HEK293 (cell line): ENCODE data around the gene MOK.

Experiments
- BCL11A ChIP-seq: fragments of 450-650 bp; formaldehyde crosslinking; IDR thresholded peaks from 2 replicates; pipeline ENCODE4 v1.5.1; 2016; ENCODE audit warnings: low read depth, missing biosample characterization, missing genetic modification characterization
- GLIS2 ChIP-seq: fragments of 450-650 bp; formaldehyde crosslinking; IDR thresholded peaks from 2 replicates; pipeline ENCODE4 v1.5.1; 2016; ENCODE audit warnings: missing biosample characterization, missing genetic modification characterization
- IKZF3 ChIP-seq: fragments of 450-650 bp; IDR thresholded peaks from 2 replicates; pipeline ENCODE4 v1.5.0; 2018; ENCODE audit warnings: missing biosample characterization, mild to moderate bottlenecking, missing genetic modification characterization, moderate library complexity
- KLF16 ChIP-seq: fragments of 450-650 bp; formaldehyde crosslinking; IDR thresholded peaks from 2 replicates; pipeline ENCODE4 v1.5.1; 2017; ENCODE audit warnings: missing biosample characterization, missing genetic modification characterization
- KLF7 ChIP-seq: fragments of 450-650 bp; formaldehyde crosslinking; IDR thresholded peaks from 2 replicates; pipeline ENCODE4 v1.5.1; 2016; ENCODE audit warnings: missing biosample characterization, missing genetic modification characterization, borderline replicate concordance
- KLF8 ChIP-seq: fragments of 450-650 bp; formaldehyde crosslinking; IDR thresholded peaks from 2 replicates; pipeline ENCODE4 v1.5.1; 2016; ENCODE audit warnings: missing biosample characterization, missing genetic modification characterization
- KLF9 ChIP-seq: fragments of 450-650 bp; formaldehyde crosslinking; IDR thresholded peaks from 2 replicates; pipeline ENCODE4 v1.5.1; 2016; ENCODE audit warnings: missing biosample characterization, missing genetic modification characterization, low read depth
- OSR2 ChIP-seq: fragments of 450-650 bp; formaldehyde crosslinking; IDR thresholded peaks from 2 replicates; pipeline ENCODE4 v1.5.1; 2016; ENCODE audit warnings: missing biosample characterization, missing genetic modification characterization
- OVOL3 ChIP-seq: fragments of 450-650 bp; formaldehyde crosslinking; IDR thresholded peaks from 2 replicates; pipeline ENCODE4 v1.5.1; 2016; ENCODE audit warnings: missing biosample characterization, missing genetic modification characterization
- WT1 ChIP-seq: fragments of 450-650 bp; formaldehyde crosslinking; IDR thresholded peaks from 2 replicates; pipeline ENCODE4 v1.5.1; 2016; ENCODE audit warnings: missing biosample characterization, missing genetic modification characterization
- ZBTB44 ChIP-seq: fragments of 450-650 bp; IDR thresholded peaks from 2 replicates; pipeline ENCODE4 v1.5.1; 2018; ENCODE audit warnings: missing biosample characterization, mild to moderate bottlenecking, missing genetic modification characterization
- ZEB2 ChIP-seq: fragments of 450-650 bp; formaldehyde crosslinking; IDR thresholded peaks from 2 replicates; pipeline ENCODE4 v1.5.1; 2016; ENCODE audit warnings: missing biosample characterization, missing genetic modification characterization
- ZNF146 ChIP-seq: fragments of 450-650 bp; formaldehyde crosslinking; IDR thresholded peaks from 2 replicates; pipeline ENCODE4 v1.5.1; 2016; ENCODE audit warnings: missing biosample characterization, missing genetic modification characterization
- ZNF280D ChIP-seq: fragments of 450-650 bp; formaldehyde crosslinking; IDR thresholded peaks from 2 replicates; pipeline ENCODE4 v1.5.1; 2016; ENCODE audit warnings: missing biosample characterization, missing genetic modification characterization
- ZNF311 ChIP-seq: fragments of 450-650 bp; formaldehyde crosslinking; IDR thresholded peaks from 2 replicates; pipeline ENCODE4 v1.5.1; 2017; ENCODE audit warnings: missing biosample characterization, missing genetic modification characterization, borderline replicate concordance
- ZNF433 ChIP-seq: fragments of 450-650 bp; formaldehyde crosslinking; IDR thresholded peaks from 2 replicates; pipeline ENCODE4 v1.5.1; 2016; ENCODE audit warnings: missing biosample characterization, missing genetic modification characterization, low read depth
- ZNF596 ChIP-seq: fragments of 450-650 bp; IDR thresholded peaks from 2 replicates; pipeline ENCODE4 v1.5.0; 2018; ENCODE audit warnings: missing biosample characterization, mild to moderate bottlenecking, missing genetic modification characterization, moderate library complexity
- ZNF600 ChIP-seq: fragments of 450-650 bp; formaldehyde crosslinking; IDR thresholded peaks from 2 replicates; pipeline ENCODE4 v1.5.1; 2016; ENCODE audit warnings: missing biosample characterization, missing genetic modification characterization
- ZNF629 ChIP-seq: fragments of 450-650 bp; formaldehyde crosslinking; IDR thresholded peaks from 2 replicates; pipeline ENCODE4 v1.5.1; 2017; ENCODE audit warnings: missing biosample characterization, missing genetic modification characterization
- ZNF747 ChIP-seq: fragments of 450-650 bp; formaldehyde crosslinking; IDR thresholded peaks from 2 replicates; pipeline ENCODE4 v1.5.1; 2016; ENCODE audit warnings: missing biosample characterization, missing genetic modification characterization
- TF ChIP-seq, protein P1 (sequence below): fragments of 450-650 bp; formaldehyde crosslinking; IDR thresholded peaks from 2 replicates; pipeline ENCODE4 v1.5.1; 2016; ENCODE audit warnings: missing biosample characterization, missing genetic modification characterization, low read depth
- TF ChIP-seq, protein P2 (sequence below): fragments of 450-650 bp; formaldehyde crosslinking; conservative IDR thresholded peaks from 2 replicates; pipeline ENCODE4 v1.5.1; 2016; ENCODE audit warnings: low read depth, missing biosample characterization, missing genetic modification characterization
- TF ChIP-seq, protein P3 (sequence below): fragments of 450-650 bp; formaldehyde crosslinking; IDR thresholded peaks from 2 replicates; pipeline ENCODE4 v1.5.1; 2016; ENCODE audit warnings: missing biosample characterization, missing genetic modification characterization
- TF ChIP-seq, protein P4 (sequence below): fragments of 450-650 bp; formaldehyde crosslinking; IDR thresholded peaks from 2 replicates; pipeline ENCODE4 v1.5.1; 2016; ENCODE audit warnings: missing biosample characterization, missing genetic modification characterization

MOK gene

DNA sequence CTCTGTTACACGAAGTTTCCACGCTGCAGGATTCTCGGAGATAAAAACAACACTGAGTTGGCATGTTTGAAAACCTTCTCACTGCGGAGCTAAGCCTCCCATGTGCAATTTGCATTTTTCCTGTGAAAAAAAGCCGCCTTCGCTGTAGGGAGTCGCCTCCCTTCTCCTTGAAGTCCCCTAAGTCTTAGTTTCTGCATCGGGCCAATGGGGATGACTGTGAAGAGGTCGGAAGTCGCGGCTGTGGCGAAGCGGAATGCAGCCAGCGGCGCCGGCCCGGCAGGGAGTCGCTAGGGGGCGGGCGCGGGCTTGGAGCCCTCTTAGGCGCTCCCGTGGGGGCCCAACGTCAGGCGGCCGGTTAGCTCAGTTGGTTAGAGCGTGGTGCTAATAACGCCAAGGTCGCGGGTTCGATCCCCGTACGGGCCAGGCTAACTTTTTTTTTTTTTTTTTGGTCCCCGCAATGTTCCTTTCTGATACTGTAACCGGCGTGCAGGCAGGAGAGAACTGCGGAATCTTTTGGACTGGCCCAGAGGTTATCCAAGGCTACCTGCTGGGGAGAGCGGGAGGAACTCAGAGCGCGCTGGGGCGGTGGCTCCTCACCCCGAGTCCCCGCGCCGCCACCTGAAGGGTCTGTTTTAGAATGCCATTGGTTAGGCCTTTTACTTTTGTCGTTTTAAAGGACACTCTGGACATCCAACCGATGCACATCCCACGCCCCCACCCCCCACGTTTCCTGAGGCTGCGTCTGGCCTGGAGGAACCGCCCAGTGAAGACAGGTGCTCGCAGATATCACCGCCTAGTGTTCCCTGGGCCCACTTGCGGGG is 12.0 kb upstream of the MOK start (continued):
- TF ChIP-seq, protein P1, sequence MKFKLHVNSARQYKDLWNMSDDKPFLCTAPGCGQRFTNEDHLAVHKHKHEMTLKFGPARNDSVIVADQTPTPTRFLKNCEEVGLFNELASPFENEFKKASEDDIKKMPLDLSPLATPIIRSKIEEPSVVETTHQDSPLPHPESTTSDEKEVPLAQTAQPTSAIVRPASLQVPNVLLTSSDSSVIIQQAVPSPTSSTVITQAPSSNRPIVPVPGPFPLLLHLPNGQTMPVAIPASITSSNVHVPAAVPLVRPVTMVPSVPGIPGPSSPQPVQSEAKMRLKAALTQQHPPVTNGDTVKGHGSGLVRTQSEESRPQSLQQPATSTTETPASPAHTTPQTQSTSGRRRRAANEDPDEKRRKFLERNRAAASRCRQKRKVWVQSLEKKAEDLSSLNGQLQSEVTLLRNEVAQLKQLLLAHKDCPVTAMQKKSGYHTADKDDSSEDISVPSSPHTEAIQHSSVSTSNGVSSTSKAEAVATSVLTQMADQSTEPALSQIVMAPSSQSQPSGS = no peak
- TF ChIP-seq BCL11A (tag by site-specific recombination) (peak; percentile 94), ZNF629 (tag by site-specific recombination) (peak; percentile 91), OSR2 (0 out of 2 replicates have a peak, but pooled peaks have one; percentile 14), ZNF311 (tag by site-specific recombination) (no peak), KLF16 (tag by site-specific recombination) (peak; percentile 99), ZNF600 (tag by site-specific recombination) (0 out of 2 replicates have a peak, but pooled peaks have one; percentile 33), KLF9 (tag by site-specific recombination) (peak; percentile 95), ZNF146 (tag by site-specific recombination) (peak; percentile 35; the same call in 1 of the 2 replicates), ZNF433 (tag by site-specific recombination) (no peak), ZNF280D (tag by site-specific recombination) (peak; percentile 20; the same call in 1 of the 2 replicates), ZNF596 (tag by site-specific recombination) (0 out of 2 replicates have a peak, but pooled peaks have one; percentile 16), ZBTB44 (tag by site-specific recombination) (peak; percentile 81), GLIS2 (peak; percentile 83), ZNF747 (peak; percentile 41; the same call in 1 of the 2 replicates), KLF7 (tag by site-specific recombination) (peak; percentile 94), ZEB2 (tag by site-specific recombination) (peak; percentile 97), OVOL3 (0 out of 2 replicates have a peak, but pooled peaks have one; percentile 76), KLF8 (peak; percentile 97), WT1 (tag by site-specific recombination) (peak; percentile 85), IKZF3 (peak; percentile 83)
- TF ChIP-seq, protein P2, sequence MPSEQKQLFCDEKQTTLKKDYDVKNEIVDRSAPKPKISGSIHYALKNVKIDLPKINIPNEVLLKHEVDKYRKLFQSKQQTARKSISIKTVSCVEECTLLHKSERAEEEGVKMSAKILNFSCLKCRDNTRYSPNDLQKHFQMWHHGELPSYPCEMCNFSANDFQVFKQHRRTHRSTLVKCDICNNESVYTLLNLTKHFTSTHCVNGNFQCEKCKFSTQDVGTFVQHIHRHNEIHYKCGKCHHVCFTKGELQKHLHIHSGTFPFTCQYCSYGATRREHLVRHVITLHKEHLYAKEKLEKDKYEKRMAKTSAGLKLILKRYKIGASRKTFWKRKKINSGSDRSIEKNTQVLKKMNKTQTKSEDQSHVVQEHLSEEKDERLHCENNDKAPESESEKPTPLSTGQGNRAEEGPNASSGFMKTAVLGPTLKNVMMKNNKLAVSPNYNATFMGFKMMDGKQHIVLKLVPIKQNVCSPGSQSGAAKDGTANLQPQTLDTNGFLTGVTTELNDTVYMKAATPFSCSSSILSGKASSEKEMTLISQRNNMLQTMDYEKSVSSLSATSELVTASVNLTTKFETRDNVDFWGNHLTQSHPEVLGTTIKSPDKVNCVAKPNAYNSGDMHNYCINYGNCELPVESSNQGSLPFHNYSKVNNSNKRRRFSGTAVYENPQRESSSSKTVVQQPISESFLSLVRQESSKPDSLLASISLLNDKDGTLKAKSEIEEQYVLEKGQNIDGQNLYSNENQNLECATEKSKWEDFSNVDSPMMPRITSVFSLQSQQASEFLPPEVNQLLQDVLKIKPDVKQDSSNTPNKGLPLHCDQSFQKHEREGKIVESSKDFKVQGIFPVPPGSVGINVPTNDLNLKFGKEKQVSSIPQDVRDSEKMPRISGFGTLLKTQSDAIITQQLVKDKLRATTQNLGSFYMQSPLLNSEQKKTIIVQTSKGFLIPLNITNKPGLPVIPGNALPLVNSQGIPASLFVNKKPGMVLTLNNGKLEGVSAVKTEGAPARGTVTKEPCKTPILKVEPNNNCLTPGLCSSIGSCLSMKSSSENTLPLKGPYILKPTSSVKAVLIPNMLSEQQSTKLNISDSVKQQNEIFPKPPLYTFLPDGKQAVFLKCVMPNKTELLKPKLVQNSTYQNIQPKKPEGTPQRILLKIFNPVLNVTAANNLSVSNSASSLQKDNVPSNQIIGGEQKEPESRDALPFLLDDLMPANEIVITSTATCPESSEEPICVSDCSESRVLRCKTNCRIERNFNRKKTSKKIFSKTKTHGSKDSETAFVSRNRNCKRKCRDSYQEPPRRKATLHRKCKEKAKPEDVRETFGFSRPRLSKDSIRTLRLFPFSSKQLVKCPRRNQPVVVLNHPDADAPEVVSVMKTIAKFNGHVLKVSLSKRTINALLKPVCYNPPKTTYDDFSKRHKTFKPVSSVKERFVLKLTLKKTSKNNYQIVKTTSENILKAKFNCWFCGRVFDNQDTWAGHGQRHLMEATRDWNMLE (tag by site-specific recombination) = 0 out of 2 replicates have a peak, but pooled peaks have one; percentile 53
- TF ChIP-seq, protein P3, sequence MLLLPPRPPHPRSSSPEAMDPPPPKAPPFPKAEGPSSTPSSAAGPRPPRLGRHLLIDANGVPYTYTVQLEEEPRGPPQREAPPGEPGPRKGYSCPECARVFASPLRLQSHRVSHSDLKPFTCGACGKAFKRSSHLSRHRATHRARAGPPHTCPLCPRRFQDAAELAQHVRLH = peak; percentile 78; the same call in 1 of the 2 replicates
- TF ChIP-seq, protein P4, sequence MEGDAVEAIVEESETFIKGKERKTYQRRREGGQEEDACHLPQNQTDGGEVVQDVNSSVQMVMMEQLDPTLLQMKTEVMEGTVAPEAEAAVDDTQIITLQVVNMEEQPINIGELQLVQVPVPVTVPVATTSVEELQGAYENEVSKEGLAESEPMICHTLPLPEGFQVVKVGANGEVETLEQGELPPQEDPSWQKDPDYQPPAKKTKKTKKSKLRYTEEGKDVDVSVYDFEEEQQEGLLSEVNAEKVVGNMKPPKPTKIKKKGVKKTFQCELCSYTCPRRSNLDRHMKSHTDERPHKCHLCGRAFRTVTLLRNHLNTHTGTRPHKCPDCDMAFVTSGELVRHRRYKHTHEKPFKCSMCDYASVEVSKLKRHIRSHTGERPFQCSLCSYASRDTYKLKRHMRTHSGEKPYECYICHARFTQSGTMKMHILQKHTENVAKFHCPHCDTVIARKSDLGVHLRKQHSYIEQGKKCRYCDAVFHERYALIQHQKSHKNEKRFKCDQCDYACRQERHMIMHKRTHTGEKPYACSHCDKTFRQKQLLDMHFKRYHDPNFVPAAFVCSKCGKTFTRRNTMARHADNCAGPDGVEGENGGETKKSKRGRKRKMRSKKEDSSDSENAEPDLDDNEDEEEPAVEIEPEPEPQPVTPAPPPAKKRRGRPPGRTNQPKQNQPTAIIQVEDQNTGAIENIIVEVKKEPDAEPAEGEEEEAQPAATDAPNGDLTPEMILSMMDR (tag by site-specific recombination) = peak; percentile 99
